ENCODE results near the gene TFF2.

TFF2 gene

GRCh38 chr21:42366292-42367010 lies 15.7 kb upstream of the TFF2 start, which contains the start of gene TFF1:
TSS of gene TFF1 (minus strand) at chr21:42366535. CDS start at chr21:42366495, 40 bp downstream.
- no peak for DNase-seq (ENCODE audit: low read depth)

- DNase-seq (ENCODE audit: low read depth): no peak
Observed at GRCh38 chr21:42365770-42366169, 15.0 kb upstream of the TFF2 start.

- DNase-seq (ENCODE audit: low read depth): no peak
Observed at GRCh38 chr21:42364304-42364865, 13.6 kb upstream of the TFF2 start.

- DNase-seq (ENCODE audit: low read depth): no peak
Observed at GRCh38 chr21:42363312-42363711, 12.5 kb upstream of the TFF2 start.

GRCh38 chr21:42362700-42363099 lies 11.9 kb upstream of the TFF2 start:
- no peak for DNase-seq (ENCODE audit: low read depth)

- DNase-seq (ENCODE audit: low read depth): no peak
Observed at GRCh38 chr21:42362198-42362597, 11.4 kb upstream of the TFF2 start.

GRCh38 chr21:42361286-42361685 lies 10.5 kb upstream of the TFF2 start:
- DNase-seq (ENCODE audit: low read depth): no peak

- no peak for DNase-seq (ENCODE audit: low read depth)
Observed at GRCh38 chr21:42360317-42360716, 9.5 kb upstream of the TFF2 start.

- DNase-seq (ENCODE audit: low read depth): no peak
Observed at GRCh38 chr21:42358937-42359336, 8.1 kb upstream of the TFF2 start.

- no peak for DNase-seq (ENCODE audit: low read depth)
Observed at GRCh38 chr21:42358261-42358660, 7.5 kb upstream of the TFF2 start.

- no peak for DNase-seq (ENCODE audit: low read depth)
Observed at GRCh38 chr21:42357307-42357706, 6.5 kb upstream of the TFF2 start.

- DNase-seq (ENCODE audit: low read depth): no peak
Observed at GRCh38 chr21:42356650-42357049, 5.9 kb upstream of the TFF2 start.

GRCh38 chr21:42356046-42356445 lies 5.3 kb upstream of the TFF2 start:
- DNase-seq (ENCODE audit: low read depth): no peak

GRCh38 chr21:42353623-42354022 lies 2.8 kb upstream of the TFF2 start:
- no peak for DNase-seq (ENCODE audit: low read depth)

GRCh38 chr21:42352441-42353095 lies 1.8 kb upstream of the TFF2 start:
- DNase-seq (ENCODE audit: low read depth): no peak

- DNase-seq (ENCODE audit: low read depth): no peak
Observed at GRCh38 chr21:42351626-42352440, 1.0 kb upstream of the TFF2 start.

- DNase-seq (ENCODE audit: low read depth): no peak
Observed at GRCh38 chr21:42350318-42350910, 380 bp downstream of the TFF2 start.

GRCh38 chr21:42349420-42350317 lies 1.1 kb downstream of the TFF2 start:
- DNase-seq (ENCODE audit: low read depth): no peak

- no peak for DNase-seq (ENCODE audit: low read depth)
Observed at GRCh38 chr21:42348762-42349161, 2.0 kb downstream of the TFF2 start.

- no peak for DNase-seq (ENCODE audit: low read depth)
Observed at GRCh38 chr21:42347601-42348327, 3.0 kb downstream of the TFF2 start.

All from stimulated activated CD8-positive, alpha-beta memory T cell treated with anti-CD3 and anti-CD28 coated beads, Interleukin-12 subunit alpha, Interleukin-12 subunit beta, amount 100 ng/mL, for 4 hours (primary cell).